ENCODE results near the gene RPL35A. TPM values are rescaled to one million over a fixed set of nuclear protein-coding genes. Genes with fewer than 3 reads are reported as not detected.
"Not testable (repeated sequence)": the region's sequence is repeated elsewhere in the genome, so short reads cannot be mapped to it uniquely, and the experiment has no call there.

Gene RPL35A
- total RNA-seq, 2 donors from 2014 or later: 1,211 to 1,450 TPM

DNA sequence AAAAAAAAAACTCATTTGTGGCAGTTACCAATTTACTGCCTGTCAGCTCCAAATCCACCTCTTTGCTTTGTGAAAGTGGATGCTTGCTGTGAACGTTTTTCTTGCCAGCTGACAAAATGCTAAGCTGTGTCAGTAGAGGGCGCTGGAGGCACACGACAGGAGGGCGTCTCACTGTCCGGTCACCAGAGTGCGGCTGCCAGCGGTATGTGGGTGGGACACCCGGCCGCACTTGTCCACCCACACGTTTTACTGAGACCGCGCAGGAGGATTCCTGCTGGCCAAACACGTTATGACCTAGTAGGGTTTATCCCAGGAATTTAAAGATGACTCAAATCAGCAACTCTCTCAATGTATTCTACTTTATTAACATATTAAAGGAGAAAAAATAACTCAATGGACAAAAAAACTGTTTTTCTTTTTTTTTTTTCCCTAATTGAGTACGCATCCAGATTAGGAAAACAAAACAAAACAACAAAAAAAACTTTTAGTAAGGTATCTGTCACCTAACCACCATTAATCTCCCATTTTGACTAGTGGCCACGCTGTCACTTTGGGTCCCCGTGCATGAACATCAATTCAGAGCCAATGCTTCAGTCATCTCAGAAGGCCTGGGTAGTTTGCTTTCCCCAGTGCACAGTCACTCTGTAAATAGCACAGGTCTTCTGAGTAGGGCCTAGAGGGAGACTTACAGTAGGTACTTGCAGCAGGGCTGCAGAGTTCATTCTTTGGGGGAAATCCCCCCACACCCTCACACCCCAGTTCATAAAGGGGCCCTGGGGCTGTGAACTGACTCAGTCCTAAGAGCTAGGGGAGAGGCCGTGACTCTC is 43.8 kb upstream of the RPL35A start:
- Mint-ChIP-seq H3K4me3 (no peak overlapping the region), H3K9me3 (no peaks in the 10 kb centered on the region), H3K4me1 (peaks cover 2% of the 10 kb centered on the region), H3K27me3 (ENCODE audit: insufficient read depth) (no peaks in the 10 kb centered on the region), H3K36me3 (ENCODE audit: low read depth) (peaks cover 2% of the 10 kb centered on the region), H3K27ac (no peak overlapping the region)
- peak; percentile 94 for TF ChIP-seq CTCF (conservative IDR thresholded peaks at IDR 0.05)
- peak; percentile 96 for DNase-seq
- no peak overlapping the region for H3K4me3 ChIP-seq (ENCODE audit: low read length)
- 25 to 26% methylated on average over 15 to 17 of the region's 17 CpGs for WGBS, 2 experiments (ENCODE audit: insufficient coverage in 1 of 2, insufficient read length in 1 of 2)
- no peaks in the 10 kb centered on the region for H3K27me3 ChIP-seq (ENCODE audit: control insufficient read depth, insufficient read depth, low read length, poor library complexity, severe bottlenecking)
- no peaks in the 10 kb centered on the region for H3K4me1 ChIP-seq (ENCODE audit: control insufficient read depth, insufficient read depth, low read length)
- H3K9me3 ChIP-seq (ENCODE audit: control insufficient read depth, low read length): no peaks in the 10 kb centered on the region
- no peak overlapping the region for H3K27ac ChIP-seq (ENCODE audit: low read depth, low read length)
- no peaks in the 10 kb centered on the region for H3K36me3 ChIP-seq (ENCODE audit: control insufficient read depth, insufficient read depth, low read length)
- no peak overlapping the region for H3K9ac ChIP-seq (ENCODE audit: extremely low read depth, low read length, poor library complexity, severe bottlenecking)

DNA sequence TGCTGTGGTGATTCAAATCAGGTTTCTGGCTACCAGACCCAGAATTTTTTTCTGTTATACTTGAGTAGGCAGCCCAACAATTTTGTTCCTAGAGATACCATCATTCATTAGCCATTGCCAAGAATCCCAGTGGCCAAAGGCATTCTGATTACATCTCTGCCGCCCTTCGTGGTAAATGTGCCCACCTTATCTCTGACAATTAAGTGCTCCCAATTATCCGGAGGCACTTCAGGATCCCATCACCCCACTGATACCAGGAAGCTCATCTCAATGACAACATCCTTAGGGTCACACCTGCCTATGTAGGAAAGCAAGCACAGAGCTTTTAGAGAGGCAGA is 43.2 kb upstream of the RPL35A start:
- 81 to 87% methylated on average over 3 of the region's 3 CpGs for WGBS, 2 experiments (ENCODE audit: insufficient coverage in 1 of 2, insufficient read length in 1 of 2)
- no peaks in the 10 kb centered on the region for H3K9me3 ChIP-seq (ENCODE audit: control insufficient read depth, low read length)
- no peaks in the 10 kb centered on the region for H3K27me3 ChIP-seq (ENCODE audit: control insufficient read depth, insufficient read depth, low read length, poor library complexity, severe bottlenecking)
- Mint-ChIP-seq H3K9me3 (no peaks in the 10 kb centered on the region), H3K27me3 (ENCODE audit: insufficient read depth) (no peaks in the 10 kb centered on the region), H3K36me3 (ENCODE audit: low read depth) (peaks cover 2% of the 10 kb centered on the region), H3K27ac (no peak overlapping the region), H3K4me1 (peaks cover 2% of the 10 kb centered on the region), H3K4me3 (no peak overlapping the region)
- H3K27ac ChIP-seq (ENCODE audit: low read depth, low read length): no peak overlapping the region
- no peaks in the 10 kb centered on the region for H3K4me1 ChIP-seq (ENCODE audit: control insufficient read depth, insufficient read depth, low read length)
- no peak for TF ChIP-seq CTCF (conservative IDR thresholded peaks at IDR 0.05)
- H3K9ac ChIP-seq (ENCODE audit: extremely low read depth, low read length, poor library complexity, severe bottlenecking): no peak overlapping the region
- no peak overlapping the region for H3K4me3 ChIP-seq (ENCODE audit: low read length)
- DNase-seq: no peak
- H3K36me3 ChIP-seq (ENCODE audit: control insufficient read depth, insufficient read depth, low read length): no peaks in the 10 kb centered on the region

GRCh38 chr3:197907196-197907595 is 42.8 kb upstream of the RPL35A start:
- no peaks in the 10 kb centered on the region for H3K36me3 ChIP-seq (ENCODE audit: control insufficient read depth, insufficient read depth, low read length)
- no peak overlapping the region for H3K4me3 ChIP-seq (ENCODE audit: low read length)
- no peaks in the 10 kb centered on the region for H3K27me3 ChIP-seq (ENCODE audit: control insufficient read depth, insufficient read depth, low read length, poor library complexity, severe bottlenecking)
- Mint-ChIP-seq H3K4me3 (no peak overlapping the region), H3K27ac (no peak overlapping the region), H3K9me3 (no peaks in the 10 kb centered on the region), H3K36me3 (ENCODE audit: low read depth) (peaks cover 2% of the 10 kb centered on the region), H3K4me1 (peaks cover 2% of the 10 kb centered on the region), H3K27me3 (ENCODE audit: insufficient read depth) (no peaks in the 10 kb centered on the region)
- no peaks in the 10 kb centered on the region for H3K9me3 ChIP-seq (ENCODE audit: control insufficient read depth, low read length)
- no peak overlapping the region for H3K9ac ChIP-seq (ENCODE audit: extremely low read depth, low read length, poor library complexity, severe bottlenecking)
- H3K4me1 ChIP-seq (ENCODE audit: control insufficient read depth, insufficient read depth, low read length): no peaks in the 10 kb centered on the region
- H3K27ac ChIP-seq (ENCODE audit: low read depth, low read length): no peak overlapping the region
- 87% methylated on average over 2 of the region's 2 CpGs; no CpG with 5 or more reads in 1 of the 2 experiments for WGBS, 2 experiments (ENCODE audit: insufficient coverage in 1 of 2, insufficient read length in 1 of 2)
- no peak for TF ChIP-seq CTCF (conservative IDR thresholded peaks at IDR 0.05)
- DNase-seq: no peak

- H3K27ac Mint-ChIP-seq; H3K4me1 Mint-ChIP-seq; DNase-seq; H3K9ac ChIP-seq (ENCODE audit: extremely low read depth, low read length, poor library complexity, severe bottlenecking); H3K9me3 ChIP-seq (ENCODE audit: control insufficient read depth, low read length); H3K27ac ChIP-seq (ENCODE audit: low read depth, low read length); H3K27me3 Mint-ChIP-seq (ENCODE audit: insufficient read depth); H3K9me3 Mint-ChIP-seq; H3K4me1 ChIP-seq (ENCODE audit: control insufficient read depth, insufficient read depth, low read length); H3K36me3 Mint-ChIP-seq (ENCODE audit: low read depth); H3K4me3 ChIP-seq (ENCODE audit: low read length); H3K36me3 ChIP-seq (ENCODE audit: control insufficient read depth, insufficient read depth, low read length); H3K27me3 ChIP-seq (ENCODE audit: control insufficient read depth, insufficient read depth, low read length, poor library complexity, severe bottlenecking); H3K4me3 Mint-ChIP-seq: not testable (repeated sequence)
- WGBS, 2 experiments (ENCODE audit: insufficient coverage in 1 of 2, insufficient read length in 1 of 2): 93% methylated on average over 2 of the region's 2 CpGs
These were observed 41.4 kb upstream of the RPL35A start for GRCh38 chr3:197908550-197908949.
